ENCODE results near the gene AFG1L. TPM values are rescaled to one million over a fixed set of nuclear protein-coding genes. Genes with fewer than 3 reads are reported as not detected.

AFG1L gene
- total RNA-seq, 3 donors from 2014 or later (not counting 1 experiment from before 2014, with no cell fraction given) = 4.8 to 9.2 (median 5.2) TPM

DNA sequence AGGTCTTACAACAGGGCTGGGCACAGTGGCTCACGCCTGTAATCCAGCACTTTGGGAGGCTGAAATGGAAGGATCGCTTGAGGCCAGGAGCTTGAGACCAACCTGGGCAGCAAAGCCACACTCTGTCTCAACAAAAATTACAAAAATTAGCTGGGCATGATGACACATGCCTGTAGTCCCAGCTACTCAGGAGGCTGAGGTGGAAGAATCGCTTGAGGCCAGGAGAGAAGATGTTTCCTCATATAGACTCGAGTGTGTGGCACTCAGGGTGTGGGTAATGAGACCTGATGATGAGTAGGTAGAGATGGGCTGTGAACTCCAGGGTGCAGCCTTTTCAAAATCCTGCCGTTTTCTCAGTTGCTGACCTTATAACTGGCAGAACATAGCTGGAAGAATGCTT is 140.5 kb downstream of the AFG1L start:
- H3K27me3 ChIP-seq (ENCODE audit: control insufficient read depth, insufficient read depth, low read length) = no peaks in the 10 kb centered on the region
- H3K27ac Mint-ChIP-seq = no peak overlapping the region
- H3K4me3 ChIP-seq (ENCODE audit: low read length) = no peak overlapping the region
- H3K9me3 ChIP-seq (ENCODE audit: control insufficient read depth, insufficient read depth, low read length) = no peaks in the 10 kb centered on the region
- intact Hi-C loops (cut with micrococcal nuclease) = no loop called here
- H3K36me3 Mint-ChIP-seq = no peaks in the 10 kb centered on the region
- H3K36me3 ChIP-seq (ENCODE audit: control insufficient read depth, insufficient read depth, low read length) = no peaks in the 10 kb centered on the region
- H3K4me1 ChIP-seq (ENCODE audit: control insufficient read depth, insufficient read depth, low read length) = no peaks in the 10 kb centered on the region
- no peaks in the 10 kb centered on the region for H3K4me1 Mint-ChIP-seq
- H3K4me3 Mint-ChIP-seq = no peak overlapping the region
- no peaks in the 10 kb centered on the region for H3K27me3 Mint-ChIP-seq (ENCODE audit: low read depth in 2 of 2)
- ATAC-seq (no peak), DNase-seq (no peak)
- H3K27ac ChIP-seq (ENCODE audit: low read length) = no peak overlapping the region
- TF ChIP-seq, protein P1, sequence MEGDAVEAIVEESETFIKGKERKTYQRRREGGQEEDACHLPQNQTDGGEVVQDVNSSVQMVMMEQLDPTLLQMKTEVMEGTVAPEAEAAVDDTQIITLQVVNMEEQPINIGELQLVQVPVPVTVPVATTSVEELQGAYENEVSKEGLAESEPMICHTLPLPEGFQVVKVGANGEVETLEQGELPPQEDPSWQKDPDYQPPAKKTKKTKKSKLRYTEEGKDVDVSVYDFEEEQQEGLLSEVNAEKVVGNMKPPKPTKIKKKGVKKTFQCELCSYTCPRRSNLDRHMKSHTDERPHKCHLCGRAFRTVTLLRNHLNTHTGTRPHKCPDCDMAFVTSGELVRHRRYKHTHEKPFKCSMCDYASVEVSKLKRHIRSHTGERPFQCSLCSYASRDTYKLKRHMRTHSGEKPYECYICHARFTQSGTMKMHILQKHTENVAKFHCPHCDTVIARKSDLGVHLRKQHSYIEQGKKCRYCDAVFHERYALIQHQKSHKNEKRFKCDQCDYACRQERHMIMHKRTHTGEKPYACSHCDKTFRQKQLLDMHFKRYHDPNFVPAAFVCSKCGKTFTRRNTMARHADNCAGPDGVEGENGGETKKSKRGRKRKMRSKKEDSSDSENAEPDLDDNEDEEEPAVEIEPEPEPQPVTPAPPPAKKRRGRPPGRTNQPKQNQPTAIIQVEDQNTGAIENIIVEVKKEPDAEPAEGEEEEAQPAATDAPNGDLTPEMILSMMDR (IDR thresholded peaks at IDR 0.05) = no peak
- WGBS (ENCODE audit: insufficient coverage) = 89% methylated on average over 5 of the region's 5 CpGs
- no peaks in the 10 kb centered on the region for H3K9me3 Mint-ChIP-seq

DNA sequence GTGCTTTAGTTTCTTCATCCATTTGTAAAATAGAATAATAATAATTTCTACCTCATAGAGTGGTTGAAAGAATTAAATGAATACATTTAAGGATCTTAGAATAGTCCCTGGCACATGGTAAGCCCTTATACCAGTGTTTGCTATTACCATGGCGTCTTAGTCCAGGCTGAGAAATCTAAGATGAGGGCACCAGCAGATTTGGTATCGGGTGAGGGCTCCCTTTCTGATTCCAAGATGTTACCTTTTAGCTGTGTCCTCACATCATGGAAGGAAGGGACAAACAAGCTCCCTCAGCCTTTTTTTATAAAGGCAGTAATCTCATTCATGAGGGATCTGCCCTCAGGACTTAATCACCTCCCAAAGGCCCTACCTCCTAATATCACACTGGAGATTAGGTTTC is 141.9 kb downstream of the AFG1L start:
- Mint-ChIP-seq H3K27ac (no peak overlapping the region), H3K36me3 (no peaks in the 10 kb centered on the region), H3K27me3 (ENCODE audit: low read depth in 2 of 2) (no peaks in the 10 kb centered on the region), H3K4me1 (no peaks in the 10 kb centered on the region), H3K9me3 (no peaks in the 10 kb centered on the region), H3K4me3 (no peak overlapping the region)
- no peak overlapping the region for H3K27ac ChIP-seq (ENCODE audit: low read length)
- TF ChIP-seq, protein P1 (IDR thresholded peaks at IDR 0.05) = no peak
- intact Hi-C loops (cut with micrococcal nuclease) = no loop called here
- no peaks in the 10 kb centered on the region for H3K27me3 ChIP-seq (ENCODE audit: control insufficient read depth, insufficient read depth, low read length)
- DNase-seq (no peak), ATAC-seq (no peak)
- no peaks in the 10 kb centered on the region for H3K36me3 ChIP-seq (ENCODE audit: control insufficient read depth, insufficient read depth, low read length)
- no peaks in the 10 kb centered on the region for H3K4me1 ChIP-seq (ENCODE audit: control insufficient read depth, insufficient read depth, low read length)
- H3K4me3 ChIP-seq (ENCODE audit: low read length) = no peak overlapping the region
- no peaks in the 10 kb centered on the region for H3K9me3 ChIP-seq (ENCODE audit: control insufficient read depth, insufficient read depth, low read length)
- WGBS (ENCODE audit: insufficient coverage) = 100% methylated on average over 2 of the region's 2 CpGs

DNA sequence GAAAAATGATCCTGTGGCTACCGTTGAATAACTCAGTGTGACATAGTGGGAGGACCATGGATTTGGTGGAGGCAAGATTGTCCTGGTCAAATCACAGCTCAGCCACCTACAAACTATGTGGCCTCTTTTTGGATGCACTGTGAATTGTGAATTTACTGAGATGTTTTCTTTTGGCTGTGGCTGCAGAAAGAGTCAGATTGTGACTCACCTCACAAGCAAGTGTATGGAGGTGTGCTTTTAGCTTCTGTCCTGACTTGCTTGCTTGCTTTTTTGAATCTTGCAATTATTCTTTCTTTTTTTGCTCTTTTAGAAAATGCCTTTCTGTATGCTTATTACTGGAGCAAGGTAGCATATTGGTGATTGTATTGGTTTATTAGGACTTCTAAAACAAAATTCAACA is 143.0 kb downstream of the AFG1L start:
- H3K9me3 Mint-ChIP-seq = no peaks in the 10 kb centered on the region
- H3K4me3 ChIP-seq (ENCODE audit: low read length) = no peak overlapping the region
- H3K27ac ChIP-seq (ENCODE audit: low read length) = no peak overlapping the region
- H3K36me3 Mint-ChIP-seq = no peaks in the 10 kb centered on the region
- no peaks in the 10 kb centered on the region for H3K9me3 ChIP-seq (ENCODE audit: control insufficient read depth, insufficient read depth, low read length)
- no peaks in the 10 kb centered on the region for H3K4me1 Mint-ChIP-seq
- intact Hi-C loops (cut with micrococcal nuclease) = no loop called here
- H3K27me3 ChIP-seq (ENCODE audit: control insufficient read depth, insufficient read depth, low read length) = no peaks in the 10 kb centered on the region
- no peaks in the 10 kb centered on the region for H3K36me3 ChIP-seq (ENCODE audit: control insufficient read depth, insufficient read depth, low read length)
- TF ChIP-seq, protein P1 (IDR thresholded peaks at IDR 0.05) = no peak
- no peak for ATAC-seq
- no peak overlapping the region for H3K4me3 Mint-ChIP-seq
- no peaks in the 10 kb centered on the region for H3K4me1 ChIP-seq (ENCODE audit: control insufficient read depth, insufficient read depth, low read length)
- 100% methylated on average over 1 of the region's 1 CpG for WGBS (ENCODE audit: insufficient coverage)
- DNase-seq = no peak
- no peak overlapping the region for H3K27ac Mint-ChIP-seq
- no peaks in the 10 kb centered on the region for H3K27me3 Mint-ChIP-seq (ENCODE audit: low read depth in 2 of 2)

DNA sequence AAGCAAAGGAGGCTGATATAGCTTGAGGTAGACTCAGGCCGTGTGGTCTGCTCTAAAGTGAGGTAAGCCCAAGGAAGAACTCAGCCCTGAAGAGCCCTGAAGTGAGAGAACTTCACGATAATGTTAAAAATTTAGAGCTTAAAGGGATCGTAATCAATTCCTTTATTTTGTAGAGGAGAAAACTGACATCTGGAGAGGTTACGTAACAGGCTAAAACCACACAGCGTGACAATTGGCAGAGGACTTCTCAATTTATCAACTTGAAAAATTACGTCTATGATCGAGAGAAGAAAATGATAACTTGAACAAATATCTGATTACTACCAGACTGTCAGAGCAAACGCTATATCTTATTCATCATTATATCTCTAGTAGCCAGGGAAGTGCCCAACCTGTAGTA is 144.1 kb downstream of the AFG1L start:
- Mint-ChIP-seq H3K4me3 (no peak overlapping the region), H3K4me1 (no peaks in the 10 kb centered on the region), H3K27ac (no peak overlapping the region), H3K9me3 (no peaks in the 10 kb centered on the region), H3K36me3 (no peaks in the 10 kb centered on the region), H3K27me3 (ENCODE audit: low read depth in 2 of 2) (no peaks in the 10 kb centered on the region)
- no peak for DNase-seq
- H3K27me3 ChIP-seq (ENCODE audit: control insufficient read depth, insufficient read depth, low read length) = no peaks in the 10 kb centered on the region
- no peaks in the 10 kb centered on the region for H3K4me1 ChIP-seq (ENCODE audit: control insufficient read depth, insufficient read depth, low read length)
- H3K27ac ChIP-seq (ENCODE audit: low read length) = no peak overlapping the region
- intact Hi-C loops (cut with micrococcal nuclease) = no loop called here
- TF ChIP-seq, protein P1 (IDR thresholded peaks at IDR 0.05) = no peak
- no peak for ATAC-seq
- no peaks in the 10 kb centered on the region for H3K9me3 ChIP-seq (ENCODE audit: control insufficient read depth, insufficient read depth, low read length)
- no peaks in the 10 kb centered on the region for H3K36me3 ChIP-seq (ENCODE audit: control insufficient read depth, insufficient read depth, low read length)
- no peak overlapping the region for H3K4me3 ChIP-seq (ENCODE audit: low read length)
- WGBS (ENCODE audit: insufficient coverage) = 82% methylated on average over 7 of the region's 8 CpGs
